Measurements from ENCODE around the gene GFAP.
"Not testable (repeated sequence)": the region's sequence is repeated elsewhere in the genome, so short reads cannot be mapped to it uniquely, and the experiment has no call there.

GFAP gene

DNA sequence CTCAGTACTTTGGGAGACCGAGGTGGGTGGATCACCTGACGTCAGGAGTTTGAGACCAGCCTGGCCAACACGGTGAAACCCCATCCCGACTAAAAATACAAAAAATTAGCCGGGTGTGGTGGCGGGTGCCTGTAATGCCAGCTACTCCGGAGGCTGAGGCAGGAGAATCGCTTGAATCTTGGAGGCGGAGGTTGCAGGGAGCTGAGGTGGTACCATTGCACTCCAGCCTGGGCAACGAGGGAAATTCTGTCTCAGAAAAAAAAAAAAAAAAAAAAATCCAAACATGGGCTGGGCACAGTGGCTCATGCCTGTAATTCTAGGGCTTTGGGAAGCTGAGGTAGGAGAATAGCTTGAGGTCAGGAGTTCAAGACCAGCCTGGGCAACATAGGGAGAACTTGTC is 30.4 kb upstream of the GFAP start:
- H3K9ac ChIP-seq (ENCODE audit: low read length in 2 of 2); H3K27ac ChIP-seq (ENCODE audit: low read length); H3K27me3 ChIP-seq (ENCODE audit: control insufficient read depth in 1 of 2, insufficient read depth in 2 of 2, low read length in 2 of 2); H3K36me3 ChIP-seq (ENCODE audit: control insufficient read depth in 2 of 2, insufficient read depth in 2 of 2, low read length in 2 of 2); H3K9me3 ChIP-seq (ENCODE audit: control insufficient read depth in 2 of 2, low read length in 2 of 2); H3K4me3 ChIP-seq (ENCODE audit: low read length in 2 of 2): not testable (repeated sequence)
- peaks cover 15% of the 10 kb centered on the region for H3K4me1 ChIP-seq (ENCODE audit: control insufficient read depth, insufficient read depth, low read length)

- Histone ChIP-seq H3K4me1 (ENCODE audit: control insufficient read depth, insufficient read depth, low read length) (peaks cover 5% of the 10 kb centered on the region), H3K4me3 (ENCODE audit: low read length in 2 of 2) (no peak overlapping the region), H3K9me3 (ENCODE audit: control insufficient read depth in 2 of 2, low read length in 2 of 2) (no peaks in the 10 kb centered on the region), H3K36me3 (ENCODE audit: control insufficient read depth in 2 of 2, insufficient read depth in 2 of 2, low read length in 2 of 2) (no peaks in the 10 kb centered on the region), H3K9ac (ENCODE audit: low read length in 2 of 2) (no peak overlapping the region), H3K27ac (ENCODE audit: low read length) (no peak overlapping the region), H3K27me3 (ENCODE audit: control insufficient read depth in 1 of 2, insufficient read depth in 2 of 2, low read length in 2 of 2) (peaks cover 0 to 3% of the 10 kb centered on the region in 2 donors)
Observed at GRCh38 chr17:44942456-44942855, 27.2 kb upstream of the GFAP start.

DNA sequence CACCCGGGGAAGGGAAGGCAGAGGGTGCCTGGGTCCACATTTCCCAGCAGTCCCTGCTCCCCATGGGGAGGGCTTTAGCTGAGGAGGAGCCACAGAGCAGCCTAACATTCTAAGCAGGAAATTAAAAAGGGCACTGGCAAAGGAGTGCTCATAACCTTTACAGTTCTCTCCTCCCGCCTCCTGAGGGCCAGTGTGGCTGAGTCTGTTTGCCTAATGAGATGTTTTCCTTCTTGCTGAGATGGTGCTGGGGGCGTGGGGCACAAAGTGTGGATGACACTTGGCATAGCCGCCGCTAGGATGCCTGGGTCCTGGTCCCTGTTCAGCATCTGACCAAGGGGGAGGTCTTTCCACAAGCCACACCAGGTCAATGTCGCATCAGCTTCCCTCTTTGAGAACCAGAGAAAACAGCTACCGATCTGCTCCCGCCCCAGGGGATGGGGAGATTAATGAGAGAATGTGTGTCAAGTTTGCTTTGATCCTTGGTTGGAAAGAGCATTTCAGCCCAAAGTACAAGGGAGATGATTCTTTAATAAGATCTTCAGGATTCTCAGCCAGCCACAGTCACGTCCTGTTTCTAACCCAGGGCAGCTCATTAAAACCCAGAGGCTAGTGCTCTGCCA is 26.5 kb upstream of the GFAP start:
- no peaks in the 10 kb centered on the region for H3K9me3 ChIP-seq (ENCODE audit: control insufficient read depth in 2 of 2, low read length in 2 of 2)
- H3K27me3 ChIP-seq (ENCODE audit: control insufficient read depth in 1 of 2, insufficient read depth in 2 of 2, low read length in 2 of 2): no peaks in the 10 kb centered on the region
- no peaks in the 10 kb centered on the region for H3K4me1 ChIP-seq (ENCODE audit: control insufficient read depth, insufficient read depth, low read length)
- H3K36me3 ChIP-seq (ENCODE audit: control insufficient read depth in 2 of 2, insufficient read depth in 2 of 2, low read length in 2 of 2): no peaks in the 10 kb centered on the region
- H3K27ac ChIP-seq (ENCODE audit: low read length): no peak overlapping the region
- no peak overlapping the region for H3K9ac ChIP-seq (ENCODE audit: low read length in 2 of 2)
- no peak overlapping the region for H3K4me3 ChIP-seq (ENCODE audit: low read length in 2 of 2)

- Histone ChIP-seq H3K36me3 (ENCODE audit: control insufficient read depth in 2 of 2, insufficient read depth in 2 of 2, low read length in 2 of 2) (no peaks in the 10 kb centered on the region), H3K27me3 (ENCODE audit: control insufficient read depth in 1 of 2, insufficient read depth in 2 of 2, low read length in 2 of 2) (no peaks in the 10 kb centered on the region), H3K27ac (ENCODE audit: low read length) (no peak overlapping the region)
Observed at GRCh38 chr17:44940768-44941167, 25.5 kb upstream of the GFAP start.

GRCh38 chr17:44940317-44940716 is 25.0 kb upstream of the GFAP start:
- Histone ChIP-seq H3K4me1 (ENCODE audit: control insufficient read depth, insufficient read depth, low read length) (no peaks in the 10 kb centered on the region), H3K4me3 (ENCODE audit: low read length in 2 of 2) (no peak overlapping the region), H3K9ac (ENCODE audit: low read length in 2 of 2) (no peak overlapping the region), H3K9me3 (ENCODE audit: control insufficient read depth in 2 of 2, low read length in 2 of 2) (no peaks in the 10 kb centered on the region), H3K27ac (ENCODE audit: low read length) (no peak overlapping the region), H3K27me3 (ENCODE audit: control insufficient read depth in 1 of 2, insufficient read depth in 2 of 2, low read length in 2 of 2) (no peaks in the 10 kb centered on the region), H3K36me3 (ENCODE audit: control insufficient read depth in 2 of 2, insufficient read depth in 2 of 2, low read length in 2 of 2) (no peaks in the 10 kb centered on the region)

More at GRCh38 chr17:44940768-44941167, 25.5 kb upstream of the GFAP start:
- Histone ChIP-seq H3K9ac (ENCODE audit: low read length in 2 of 2) (no peak overlapping the region), H3K4me1 (ENCODE audit: control insufficient read depth, insufficient read depth, low read length) (no peaks in the 10 kb centered on the region), H3K9me3 (ENCODE audit: control insufficient read depth in 2 of 2, low read length in 2 of 2) (no peaks in the 10 kb centered on the region), H3K4me3 (ENCODE audit: low read length in 2 of 2) (no peak overlapping the region)

- H3K27me3 ChIP-seq (ENCODE audit: control insufficient read depth in 1 of 2, insufficient read depth in 2 of 2, low read length in 2 of 2): no peaks in the 10 kb centered on the region
Observed at GRCh38 chr17:44935116-44935515, 19.8 kb upstream of the GFAP start.

DNA sequence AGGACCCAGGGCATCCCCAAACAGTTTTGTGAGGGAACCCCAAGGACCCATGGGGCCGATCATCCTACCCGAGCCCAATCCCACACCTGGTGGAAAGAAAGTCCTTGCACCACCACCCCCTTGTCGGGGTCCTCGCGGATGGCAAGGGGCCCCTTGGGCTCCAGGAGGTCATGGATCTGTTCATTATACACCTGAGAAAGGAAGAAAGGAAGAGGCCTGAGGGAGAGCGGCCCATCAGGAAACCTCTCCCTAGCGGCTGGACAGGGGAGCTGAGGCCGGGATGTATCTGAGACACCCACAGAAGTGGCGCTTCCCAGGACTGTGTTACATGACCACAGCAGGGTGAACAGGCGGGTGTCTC is 19.4 kb upstream of the GFAP start:
- Histone ChIP-seq H3K9me3 (ENCODE audit: control insufficient read depth in 2 of 2, low read length in 2 of 2) (no peaks in the 10 kb centered on the region), H3K27me3 (ENCODE audit: control insufficient read depth in 1 of 2, insufficient read depth in 2 of 2, low read length in 2 of 2) (no peaks in the 10 kb centered on the region), H3K4me1 (ENCODE audit: control insufficient read depth, insufficient read depth, low read length) (no peaks in the 10 kb centered on the region), H3K4me3 (ENCODE audit: low read length in 2 of 2) (no peak overlapping the region), H3K27ac (ENCODE audit: low read length) (no peak overlapping the region), H3K36me3 (ENCODE audit: control insufficient read depth in 2 of 2, insufficient read depth in 2 of 2, low read length in 2 of 2) (no peaks in the 10 kb centered on the region), H3K9ac (ENCODE audit: low read length in 2 of 2) (no peak overlapping the region)

More at GRCh38 chr17:44935116-44935515, 19.8 kb upstream of the GFAP start:
- no peaks in the 10 kb centered on the region for H3K36me3 ChIP-seq (ENCODE audit: control insufficient read depth in 2 of 2, insufficient read depth in 2 of 2, low read length in 2 of 2)
- H3K4me3 ChIP-seq (ENCODE audit: low read length in 2 of 2): no peak overlapping the region
- H3K9me3 ChIP-seq (ENCODE audit: control insufficient read depth in 2 of 2, low read length in 2 of 2): no peaks in the 10 kb centered on the region
- H3K9ac ChIP-seq (ENCODE audit: low read length in 2 of 2): no peak overlapping the region
- no peak overlapping the region for H3K27ac ChIP-seq (ENCODE audit: low read length)
- no peaks in the 10 kb centered on the region for H3K4me1 ChIP-seq (ENCODE audit: control insufficient read depth, insufficient read depth, low read length)

DNA sequence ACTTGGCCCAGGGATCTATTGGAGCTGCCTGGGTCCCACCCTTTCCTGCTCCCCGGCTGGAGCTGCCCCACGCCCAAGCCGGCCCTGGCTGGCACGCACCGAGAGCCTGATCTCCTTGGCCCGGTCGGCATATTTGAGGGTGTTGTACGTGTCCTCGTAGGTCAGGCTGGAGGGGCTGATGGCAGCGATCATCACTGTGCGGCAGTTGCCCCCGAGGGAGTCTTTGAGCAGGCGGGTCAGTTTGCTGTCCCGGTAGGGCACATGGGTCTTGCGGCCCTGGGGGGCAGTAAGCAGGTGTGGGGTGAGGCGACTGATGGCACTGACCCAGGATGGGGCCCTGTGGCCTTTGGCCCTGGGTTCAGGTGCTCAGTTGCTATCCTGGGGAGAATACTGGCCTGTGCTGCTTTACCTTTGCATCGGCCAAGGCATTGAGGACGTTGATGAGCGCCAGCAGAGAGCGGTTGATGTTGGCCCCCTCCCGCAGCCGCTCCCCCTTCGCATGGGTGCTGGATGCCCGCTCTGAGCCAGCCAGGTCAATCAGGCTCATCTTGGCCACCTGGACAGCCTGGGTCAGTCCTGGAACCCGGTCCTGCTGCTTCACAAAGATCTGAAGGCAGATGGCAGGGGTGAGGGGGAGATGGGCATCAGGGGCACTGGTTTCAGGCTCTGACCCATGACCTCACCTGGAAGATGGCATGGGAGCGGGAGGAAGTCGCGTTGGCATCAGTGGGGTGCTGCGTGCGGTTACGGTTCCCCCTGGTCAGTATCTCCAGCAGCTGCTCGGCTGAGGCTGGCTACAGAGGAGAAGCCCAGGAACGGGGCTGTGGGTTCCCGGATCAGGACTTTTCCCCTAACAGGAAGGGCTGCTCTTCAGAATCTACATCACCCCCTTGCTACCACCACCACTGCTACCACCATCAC is 18.8 kb upstream of the GFAP start:
- no peaks in the 10 kb centered on the region for H3K27me3 ChIP-seq (ENCODE audit: control insufficient read depth in 1 of 2, insufficient read depth in 2 of 2, low read length in 2 of 2)
- H3K4me3 ChIP-seq (ENCODE audit: low read length in 2 of 2): no peak overlapping the region
- no peaks in the 10 kb centered on the region for H3K9me3 ChIP-seq (ENCODE audit: control insufficient read depth in 2 of 2, low read length in 2 of 2)
- no peaks in the 10 kb centered on the region for H3K36me3 ChIP-seq (ENCODE audit: control insufficient read depth in 2 of 2, insufficient read depth in 2 of 2, low read length in 2 of 2)
- H3K27ac ChIP-seq (ENCODE audit: low read length): no peak overlapping the region
- H3K9ac ChIP-seq (ENCODE audit: low read length in 2 of 2): no peak overlapping the region
- no peaks in the 10 kb centered on the region for H3K4me1 ChIP-seq (ENCODE audit: control insufficient read depth, insufficient read depth, low read length)

- Histone ChIP-seq H3K27ac (ENCODE audit: low read length) (no peak overlapping the region), H3K9me3 (ENCODE audit: control insufficient read depth in 2 of 2, low read length in 2 of 2) (no peaks in the 10 kb centered on the region), H3K27me3 (ENCODE audit: control insufficient read depth in 1 of 2, insufficient read depth in 2 of 2, low read length in 2 of 2) (no peaks in the 10 kb centered on the region), H3K9ac (ENCODE audit: low read length in 2 of 2) (no peak overlapping the region), H3K4me3 (ENCODE audit: low read length in 2 of 2) (no peak overlapping the region), H3K36me3 (ENCODE audit: control insufficient read depth in 2 of 2, insufficient read depth in 2 of 2, low read length in 2 of 2) (no peaks in the 10 kb centered on the region), H3K4me1 (ENCODE audit: control insufficient read depth, insufficient read depth, low read length) (no peaks in the 10 kb centered on the region)
Observed at GRCh38 chr17:44932787-44933097, 17.4 kb upstream of the GFAP start.

DNA sequence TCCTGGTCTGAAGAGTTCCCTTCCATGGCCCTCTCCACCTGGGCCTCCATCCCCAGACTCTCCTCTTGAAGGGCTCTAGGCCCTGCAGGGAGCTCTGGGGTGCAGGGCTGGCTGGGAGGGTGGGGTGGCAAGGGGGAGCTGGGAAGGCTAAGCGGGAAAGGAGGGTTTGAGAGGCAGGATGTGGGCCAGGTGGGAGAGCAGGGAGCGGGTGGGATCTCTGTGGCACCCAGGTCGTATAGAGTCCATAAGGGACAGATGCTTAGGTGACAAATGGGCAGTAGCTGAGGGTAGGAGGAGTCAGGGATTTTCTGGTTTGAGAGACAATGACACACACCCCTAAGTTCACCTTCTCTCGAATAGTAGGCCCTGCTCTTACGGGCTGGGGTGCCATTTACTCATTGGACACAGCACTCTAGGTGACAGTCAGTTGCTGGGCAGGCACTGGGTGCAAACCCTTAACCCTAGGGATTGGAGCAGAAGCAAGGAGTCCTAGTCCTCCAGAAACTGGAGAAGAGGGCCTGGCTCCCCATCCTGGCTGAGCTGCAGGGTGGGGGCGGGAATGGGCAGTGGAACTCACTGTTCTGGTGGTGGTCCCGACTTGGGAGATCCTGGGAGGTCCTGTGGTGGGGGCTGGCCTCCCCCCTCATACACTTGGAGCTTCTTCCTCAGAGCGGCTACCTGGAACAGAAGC is 16.9 kb upstream of the GFAP start:
- no peak overlapping the region for H3K27ac ChIP-seq (ENCODE audit: low read length)
- H3K27me3 ChIP-seq (ENCODE audit: control insufficient read depth in 1 of 2, insufficient read depth in 2 of 2, low read length in 2 of 2): no peaks in the 10 kb centered on the region
- H3K9me3 ChIP-seq (ENCODE audit: control insufficient read depth in 2 of 2, low read length in 2 of 2): no peaks in the 10 kb centered on the region
- H3K4me1 ChIP-seq (ENCODE audit: control insufficient read depth, insufficient read depth, low read length): no peaks in the 10 kb centered on the region
- H3K9ac ChIP-seq (ENCODE audit: low read length in 2 of 2): no peak overlapping the region
- H3K36me3 ChIP-seq (ENCODE audit: control insufficient read depth in 2 of 2, insufficient read depth in 2 of 2, low read length in 2 of 2): no peaks in the 10 kb centered on the region
- no peak overlapping the region for H3K4me3 ChIP-seq (ENCODE audit: low read length in 2 of 2)

- H3K36me3 ChIP-seq (ENCODE audit: control insufficient read depth in 2 of 2, insufficient read depth in 2 of 2, low read length in 2 of 2): no peaks in the 10 kb centered on the region
- H3K9me3 ChIP-seq (ENCODE audit: control insufficient read depth in 2 of 2, low read length in 2 of 2): no peaks in the 10 kb centered on the region
- H3K27me3 ChIP-seq (ENCODE audit: control insufficient read depth in 1 of 2, insufficient read depth in 2 of 2, low read length in 2 of 2): no peaks in the 10 kb centered on the region
- no peak overlapping the region for H3K9ac ChIP-seq (ENCODE audit: low read length in 2 of 2)
- no peaks in the 10 kb centered on the region for H3K4me1 ChIP-seq (ENCODE audit: control insufficient read depth, insufficient read depth, low read length)
- no peak overlapping the region for H3K4me3 ChIP-seq (ENCODE audit: low read length in 2 of 2)
- no peak overlapping the region for H3K27ac ChIP-seq (ENCODE audit: low read length)
Observed at GRCh38 chr17:44931376-44931775, 16.1 kb upstream of the GFAP start.
